Measurements from ENCODE around the gene ABCC3.

Gene ABCC3

DNA sequence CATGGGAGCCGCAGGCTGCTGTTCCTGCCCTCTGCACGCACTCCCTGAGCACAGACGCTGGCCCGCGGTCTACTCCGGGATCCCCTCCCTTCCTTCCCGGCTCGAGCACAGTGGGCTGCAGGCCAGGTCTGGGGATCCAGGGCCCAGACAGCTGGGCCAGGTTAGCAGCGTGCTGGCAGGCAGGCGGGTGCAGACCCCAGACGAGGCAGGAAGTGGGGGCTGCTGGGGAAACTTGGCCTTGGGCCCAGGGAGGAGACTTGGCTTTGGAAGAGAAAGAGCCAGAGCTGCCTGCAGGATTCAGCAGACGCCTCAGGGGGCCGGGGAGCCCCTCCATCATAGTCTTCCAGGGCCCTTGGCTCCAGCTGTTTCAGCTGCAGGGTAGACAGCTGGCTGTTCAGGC lies 30.2 kb upstream of the ABCC3 start:
- no peak for DNase-seq (ENCODE audit: low read depth)

DNA sequence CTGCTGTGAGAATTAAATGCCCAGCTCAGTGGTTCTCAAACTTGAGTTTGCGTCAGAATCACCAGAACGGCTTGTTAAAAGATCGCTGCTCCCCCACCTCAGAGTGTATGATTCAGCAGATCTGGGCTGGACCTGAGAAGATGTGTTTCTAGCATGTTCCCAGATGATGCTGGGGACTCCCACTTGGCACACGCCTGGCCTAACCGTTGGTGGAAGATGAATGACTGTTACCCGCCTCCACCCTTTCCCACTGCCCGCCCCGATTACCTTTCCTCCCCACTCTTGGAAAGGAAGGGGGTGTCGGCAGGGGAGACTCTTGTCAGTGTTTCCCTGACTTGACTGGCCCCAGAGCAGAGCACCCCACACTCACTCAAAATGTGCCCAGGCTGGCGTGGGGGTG lies 29.3 kb upstream of the ABCC3 start:
- DNase-seq (ENCODE audit: low read depth): no peak

GRCh38 chr17:50607522-50608175 lies 27.0 kb upstream of the ABCC3 start:
- DNase-seq (ENCODE audit: low read depth): no peak

DNA sequence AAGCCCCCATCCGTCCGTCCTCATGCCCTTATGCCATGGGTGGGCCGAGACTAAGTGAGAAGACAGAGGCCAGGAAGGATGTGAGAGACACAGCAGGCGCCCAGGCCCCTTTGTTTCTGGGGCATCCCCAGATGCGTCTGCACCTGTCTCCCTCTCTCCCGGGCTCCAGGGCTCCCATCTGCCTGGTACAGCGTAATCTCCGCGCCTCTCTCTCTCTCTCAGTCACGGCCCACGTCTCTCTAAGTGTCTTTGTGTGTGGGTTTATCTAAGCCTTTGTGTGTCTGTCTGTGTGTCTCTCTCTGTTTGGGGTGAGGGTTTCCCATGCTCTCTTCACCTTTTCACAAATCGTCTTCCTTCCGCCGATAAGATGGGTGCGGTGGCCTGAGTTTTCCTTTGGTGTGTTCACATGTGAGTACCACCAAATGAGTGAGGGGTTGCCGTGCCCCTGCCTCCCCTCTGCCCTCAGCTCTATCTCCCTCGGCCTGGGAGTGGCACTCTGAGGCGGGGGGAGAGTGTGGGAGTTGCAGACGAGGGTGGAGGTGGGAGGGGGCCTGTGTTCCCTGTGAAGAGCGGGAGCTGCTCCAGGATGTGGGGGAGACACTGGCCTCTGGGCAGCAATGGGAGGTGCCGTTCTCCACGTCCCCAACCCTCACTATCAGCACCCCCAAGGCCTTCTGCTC lies 25.8 kb upstream of the ABCC3 start:
- no peak for DNase-seq (ENCODE audit: low read depth)

- no peak for DNase-seq (ENCODE audit: low read depth)
Observed at GRCh38 chr17:50609380-50610074, 25.2 kb upstream of the ABCC3 start.

- DNase-seq (ENCODE audit: low read depth): no peak
Observed at GRCh38 chr17:50611634-50612033, 23.0 kb upstream of the ABCC3 start.

DNA sequence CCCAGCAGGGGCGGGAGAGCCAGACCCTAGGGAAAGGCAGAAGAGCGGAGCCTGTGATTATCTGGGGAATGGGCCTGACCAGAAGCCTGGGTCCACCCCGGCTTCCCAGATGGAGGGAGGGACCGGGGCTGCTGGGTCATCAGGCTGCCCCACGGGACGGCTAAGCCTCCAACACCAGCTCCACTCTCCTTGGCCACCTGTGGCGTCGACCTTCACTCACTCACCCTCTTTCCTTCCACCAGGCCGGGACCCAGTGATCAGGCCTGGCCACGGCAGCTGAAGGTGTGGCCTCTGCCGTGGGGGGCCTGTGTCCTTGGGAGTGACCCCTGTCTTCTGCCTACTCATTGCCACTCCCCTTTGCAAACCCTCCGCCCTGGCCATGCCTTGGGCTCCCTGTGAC lies 22.4 kb upstream of the ABCC3 start:
- DNase-seq (ENCODE audit: low read depth): no peak

DNA sequence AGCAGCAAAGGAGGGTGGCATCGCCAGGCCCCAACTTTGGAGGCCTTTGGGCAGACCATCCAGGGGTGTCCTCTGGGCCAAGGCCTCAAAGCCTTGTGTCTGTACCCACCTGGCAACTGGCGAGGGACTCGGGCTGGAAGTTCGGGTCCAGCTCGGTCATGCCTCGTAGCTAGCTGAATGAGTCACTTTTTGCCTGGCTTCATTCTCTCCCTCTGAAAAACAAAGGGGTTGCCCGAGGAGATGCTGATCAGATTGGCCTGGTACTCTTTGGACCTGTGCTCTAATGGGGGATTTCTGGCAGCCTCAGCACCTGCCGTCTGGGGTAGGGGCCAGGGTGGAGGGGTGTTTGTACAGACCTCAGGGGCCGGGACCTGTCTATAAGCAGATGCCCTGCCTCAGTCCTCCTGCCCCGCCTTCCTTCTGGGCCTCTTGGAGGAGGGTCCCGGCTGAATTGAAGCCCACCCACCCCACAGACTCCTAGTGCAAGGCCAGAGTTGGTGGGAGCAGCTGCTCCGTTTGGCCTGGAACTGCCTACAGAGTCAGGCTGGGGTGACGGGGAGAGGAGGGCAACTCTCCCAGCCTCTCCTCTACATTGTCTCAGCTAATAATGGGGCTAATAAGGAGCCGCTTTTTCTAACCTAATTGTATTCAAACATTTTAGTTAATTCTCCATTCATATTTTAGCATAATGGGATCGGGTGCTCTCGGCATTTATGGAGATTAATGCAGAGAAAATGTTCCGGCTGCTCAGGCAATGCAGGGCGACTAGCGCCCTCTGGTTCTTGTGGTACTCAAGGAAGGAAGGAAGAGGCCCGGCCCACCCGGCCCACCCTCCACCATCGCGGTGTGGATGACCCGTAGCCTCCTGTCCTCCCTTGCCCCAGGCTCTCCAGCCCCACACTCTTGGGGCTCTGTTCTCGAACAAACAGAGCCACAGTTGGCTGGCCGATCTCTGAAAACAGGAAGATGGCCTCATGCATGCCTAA lies 21.4 kb upstream of the ABCC3 start:
- no peak for DNase-seq (ENCODE audit: low read depth)

DNA sequence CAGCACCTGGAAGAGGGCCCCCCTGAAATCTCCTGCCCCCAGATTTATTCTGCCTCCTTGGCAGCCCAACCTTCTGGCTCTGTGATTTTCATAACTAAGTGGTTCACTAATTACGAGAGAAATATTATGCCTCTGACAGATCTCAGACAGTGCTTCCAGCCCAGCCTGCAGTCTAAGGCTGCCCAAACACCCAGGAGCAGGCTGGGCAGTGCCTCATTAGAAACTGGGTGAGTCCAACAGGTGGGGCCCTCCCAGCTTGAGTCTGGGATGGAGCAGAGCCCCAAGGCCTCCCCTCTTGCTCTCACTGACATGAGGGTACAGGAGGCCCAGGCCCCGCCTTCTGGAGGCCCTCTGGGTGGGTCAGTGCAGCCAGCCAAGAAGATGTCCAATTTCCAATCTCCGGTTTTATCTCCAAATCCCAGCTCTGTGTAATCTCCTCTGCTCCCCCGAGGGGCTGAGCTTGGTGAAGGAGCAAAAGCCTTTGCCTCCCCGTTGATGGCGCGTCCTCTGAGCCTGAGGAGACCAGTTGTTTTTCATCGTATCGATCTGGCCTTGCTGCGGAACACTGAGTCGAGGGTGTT lies 20.1 kb upstream of the ABCC3 start:
- DNase-seq (ENCODE audit: low read depth): no peak

DNA sequence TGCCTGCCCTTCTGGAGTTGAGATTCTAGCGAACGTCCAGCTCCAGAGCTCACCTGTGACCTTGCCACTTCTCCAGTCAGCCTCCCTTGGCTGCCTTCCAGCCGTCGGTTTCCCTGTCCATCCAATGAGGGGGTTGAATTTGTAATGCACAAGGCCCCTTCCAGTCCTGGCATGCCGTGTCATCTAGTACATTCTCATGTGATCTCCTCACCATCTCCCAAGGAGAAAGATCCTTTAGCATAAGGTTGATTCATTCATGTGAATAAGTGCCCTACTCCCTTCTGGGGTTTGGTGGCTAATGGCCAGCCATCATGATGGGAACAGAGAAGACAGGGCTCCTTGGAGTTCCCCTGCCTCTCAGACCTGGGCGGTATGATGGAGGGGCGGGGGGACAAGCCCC lies 18.9 kb upstream of the ABCC3 start:
- DNase-seq (ENCODE audit: low read depth): no peak

DNA sequence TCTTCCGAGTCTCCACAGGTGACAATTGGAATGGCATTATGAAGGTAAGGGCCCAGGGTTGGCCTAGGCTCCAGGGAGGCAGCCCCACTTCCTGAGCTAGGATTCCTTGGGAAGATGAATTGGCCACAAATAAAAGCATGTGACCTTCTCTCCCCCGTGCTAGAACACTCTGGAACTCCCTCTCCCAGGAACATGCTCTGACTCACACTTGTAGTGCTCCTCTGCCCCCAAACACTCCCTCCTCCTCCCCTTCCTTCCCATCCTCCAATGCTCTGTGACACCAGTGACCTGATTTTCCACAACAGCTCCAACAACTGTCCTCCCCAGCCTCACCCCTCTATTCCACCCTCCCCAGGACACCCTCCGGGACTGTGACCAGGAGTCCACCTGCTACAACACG lies 16.4 kb upstream of the ABCC3 start:
- no peak for DNase-seq (ENCODE audit: low read depth)

DNA sequence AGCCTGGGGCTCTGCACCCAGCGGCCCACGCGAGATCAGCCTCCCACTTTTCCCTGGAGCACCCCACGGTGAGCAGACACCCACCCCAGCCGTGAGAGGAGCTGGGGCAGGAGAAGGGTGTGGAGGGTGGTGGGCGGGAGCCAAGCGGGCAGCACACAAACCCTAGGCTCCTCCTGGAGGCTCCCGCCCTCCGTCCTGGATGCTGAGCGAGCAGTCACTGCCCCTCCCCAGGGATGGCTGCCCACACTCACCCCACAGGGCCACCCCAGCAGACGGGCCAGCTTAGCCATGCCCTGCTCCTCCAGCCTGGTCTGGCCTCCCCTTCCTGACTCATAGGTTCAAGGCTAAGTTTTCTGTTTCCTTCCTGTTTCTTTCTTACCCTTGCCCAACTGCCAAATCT lies 15.7 kb upstream of the ABCC3 start:
- DNase-seq (ENCODE audit: low read depth): no peak

- DNase-seq (ENCODE audit: low read depth): no peak
Observed at GRCh38 chr17:50619489-50619888, 15.2 kb upstream of the ABCC3 start.

GRCh38 chr17:50620237-50620636 lies 14.4 kb upstream of the ABCC3 start:
- DNase-seq (ENCODE audit: low read depth): no peak

GRCh38 chr17:50620858-50621257 lies 13.8 kb upstream of the ABCC3 start:
- no peak for DNase-seq (ENCODE audit: low read depth)

GRCh38 chr17:50621574-50622031 lies 13.1 kb upstream of the ABCC3 start:
- DNase-seq (ENCODE audit: low read depth): no peak

GRCh38 chr17:50624321-50624934 lies 10.3 kb upstream of the ABCC3 start:
- no peak for DNase-seq (ENCODE audit: low read depth)

- no peak for DNase-seq (ENCODE audit: low read depth)
Observed at GRCh38 chr17:50625032-50625871, 9.4 kb upstream of the ABCC3 start.

DNA sequence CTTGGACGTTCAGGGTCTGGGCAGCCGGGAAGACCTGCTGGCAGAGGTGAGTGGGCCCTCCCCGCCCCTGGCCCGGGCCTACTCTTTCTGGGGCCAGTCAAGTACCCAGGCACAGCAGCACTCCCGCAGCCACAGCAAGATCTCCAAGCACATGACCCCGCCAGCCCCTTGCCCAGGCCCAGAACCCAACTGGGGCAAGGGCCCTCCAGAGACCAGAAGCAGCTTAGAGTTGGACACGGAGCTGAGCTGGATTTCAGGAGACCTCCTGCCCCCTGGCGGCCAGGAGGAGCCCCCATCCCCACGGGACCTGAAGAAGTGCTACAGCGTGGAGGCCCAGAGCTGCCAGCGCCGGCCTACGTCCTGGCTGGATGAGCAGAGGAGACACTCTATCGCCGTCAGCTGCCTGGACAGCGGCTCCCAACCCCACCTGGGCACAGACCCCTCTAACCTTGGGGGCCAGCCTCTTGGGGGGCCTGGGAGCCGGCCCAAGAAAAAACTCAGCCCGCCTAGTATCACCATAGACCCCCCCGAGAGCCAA lies 8.6 kb upstream of the ABCC3 start:
- peak; percentile 30 for DNase-seq (ENCODE audit: low read depth)
